CD14-positive monocyte (primary cell): ENCODE measurements around the gene IER5L. TPM values are rescaled to one million over a fixed set of nuclear protein-coding genes. Genes with fewer than 3 reads are reported as not detected.

Source experiments
- DNase-seq, 3 donors: peaks; one replicate each; pipeline ENCODE4 v3.0.0-alpha.2; 2011 to 2022
- H2AFZ ChIP-seq: 2 replicates; pipeline ENCODE4 v1.6.0; 2012; ENCODE audit warnings: mild to moderate bottlenecking, low read depth, low read length, inconsistent platforms; ENCODE audit not compliant: insufficient read depth, poor library complexity, severe bottlenecking
- H3K27ac ChIP-seq, 2 donors: 1 replicate in 1 of 2; 2 replicates in 1 of 2; pipeline ENCODE4 v1.5.1; 2012 to 2013; ENCODE audit warnings: low read length in 2 of 2, control low read depth in 1 of 2, inconsistent platforms in 1 of 2, low read depth in 1 of 2, mild to moderate bottlenecking in 1 of 2
- H3K27me3 ChIP-seq, 2 donors: one replicate each; pipeline versions ENCODE4 v1.6.0 to v1.6.1; 2011 to 2013; ENCODE audit warnings: low read length in 2 of 2; ENCODE audit not compliant: control insufficient read depth in 2 of 2, insufficient read depth in 2 of 2
- H3K36me3 ChIP-seq, 2 donors: replicated peaks in 1 of 2; 1 replicate in 1 of 2; 2 replicates in 1 of 2; pipeline versions ENCODE4 v1.5.1 to v1.6.1; 2012 to 2013; ENCODE audit warnings: low read length in 2 of 2, control low read depth in 1 of 2, inconsistent platforms in 1 of 2, mild to moderate bottlenecking in 1 of 2; ENCODE audit not compliant: insufficient read depth in 2 of 2, control insufficient read depth in 1 of 2
- H3K4me1 ChIP-seq, 2 donors: 1 replicate in 1 of 2; 2 replicates in 1 of 2; pipeline versions ENCODE4 v1.5.1 to v1.6.1; 2012 to 2013; ENCODE audit warnings: low read length in 2 of 2, control low read depth in 1 of 2, inconsistent platforms in 1 of 2, mild to moderate bottlenecking in 1 of 2, moderate library complexity in 1 of 2; ENCODE audit not compliant: insufficient read depth in 2 of 2, control insufficient read depth in 1 of 2
- H3K4me2 ChIP-seq: replicated peaks from 2 replicates; pipeline ENCODE3; 2012; ENCODE audit warnings: low read length, moderate library complexity, mild to moderate bottlenecking; ENCODE audit not compliant: poor library complexity, severe bottlenecking; ENCODE audit errors: extremely low read depth
- H3K4me3 ChIP-seq, 3 experiments: fragments of 200-600 bp in 1 of 3; sonication (generic) in 1 of 3; replicated peaks in 1 of 3; 1 replicate in 2 of 3; 2 replicates in 1 of 3; pipeline ENCODE4 v1.5.1; 2011 to 2013; ENCODE audit warnings: low read length in 3 of 3, mild to moderate bottlenecking in 3 of 3, control low read depth in 2 of 3, low read depth in 2 of 3, inconsistent platforms in 1 of 3, moderate library complexity in 1 of 3
- H3K79me2 ChIP-seq: 2 replicates; pipeline ENCODE4 v1.6.0; 2012; ENCODE audit warnings: mild to moderate bottlenecking, control low read depth, inconsistent platforms, low read length, moderate library complexity; ENCODE audit not compliant: insufficient read depth
- H3K9ac ChIP-seq: 2 replicates; pipeline ENCODE4 v1.6.0; 2017; ENCODE audit warnings: low read length, mild to moderate bottlenecking; ENCODE audit not compliant: insufficient read depth, poor library complexity, severe bottlenecking
- H3K9me3 ChIP-seq, 2 donors: replicated peaks in 1 of 2; 1 replicate in 1 of 2; 2 replicates in 1 of 2; pipeline versions ENCODE4 v1.5.1 to v1.6.1; 2012 to 2013; ENCODE audit warnings: low read length in 2 of 2, control low read depth in 1 of 2; ENCODE audit not compliant: control insufficient read depth in 1 of 2, insufficient read depth in 1 of 2
- H4K20me1 ChIP-seq: 2 replicates; pipeline ENCODE4 v1.6.0; 2012; ENCODE audit warnings: mild to moderate bottlenecking, low read length, control low read depth, moderate library complexity; ENCODE audit not compliant: insufficient read depth
- H3K27ac Mint-ChIP-seq, 7 donors: one replicate each; pipeline ENCODE4 v1.8.0; 2020; ENCODE audit warnings: mild to moderate bottlenecking in 7 of 7, mixed read lengths in 7 of 7, moderate library complexity in 6 of 7, inconsistent platforms in 2 of 7
- H3K27me3 Mint-ChIP-seq, 3 donors: one replicate each; pipeline ENCODE4 v1.8.0; 2021 to 2022; ENCODE audit warnings: low read depth in 3 of 3, mild to moderate bottlenecking in 3 of 3, mixed read lengths in 3 of 3, moderate library complexity in 3 of 3, inconsistent platforms in 1 of 3
- H3K36me3 Mint-ChIP-seq, 2 donors: one replicate each; pipeline ENCODE4 v1.8.0; 2020; ENCODE audit warnings: mixed read lengths in 2 of 2, inconsistent platforms in 1 of 2, mild to moderate bottlenecking in 1 of 2
- H3K4me1 Mint-ChIP-seq: one replicate; pipeline ENCODE4 v1.8.0; 2020; ENCODE audit warnings: mild to moderate bottlenecking, mixed read lengths
- H3K4me3 Mint-ChIP-seq, 2 donors: one replicate each; pipeline ENCODE4 v1.8.0; 2020; ENCODE audit warnings: mild to moderate bottlenecking in 2 of 2, mixed read lengths in 2 of 2, moderate library complexity in 1 of 2
- H3K9me3 Mint-ChIP-seq, 7 donors: one replicate each; pipeline ENCODE4 v1.8.0; 2020 to 2022; ENCODE audit warnings: mixed read lengths in 7 of 7, mild to moderate bottlenecking in 6 of 7, moderate library complexity in 6 of 7, inconsistent platforms in 2 of 7
- CTCF ChIP-seq: fragments of 200-600 bp; IDR thresholded peaks from one replicate; pipeline ENCODE4 v1.8.0; 2022; ENCODE audit warnings: antibody characterized with exemption, mild to moderate bottlenecking
- WGBS: methylation state at CpG from one replicate; pipeline ENCODE4 v1.1.5; 2013; ENCODE audit warnings: missing lambda C conversion rate; ENCODE audit not compliant: insufficient coverage; 5-methylcytosine and 5-hydroxymethylcytosine counted together
- intact Hi-C, 2 donors: fragments of 100-400 bp; cut with micrococcal nuclease; formaldehyde crosslinking; loops; one replicate each; pipeline versions ENCODE4 v1.15.0 to v1.15.1; 2023
- polyA minus RNA-seq: library from RNA; depleted of rRNA, polyadenylated mRNA; stranded (reverse); fragments of >200 nt; gene quantifications from 2 replicates; pipeline ENCODE4 v1.2.3, GENCODE V29; 2012
- polyA plus RNA-seq, 3 donors: library from polyadenylated mRNA; depleted of rRNA in 1 of 3; unstranded in 2 of 3; stranded (reverse) in 1 of 3; fragments of 300-500 nt in 2 of 3; fragments of >200 nt in 1 of 3; fragmentation: Illumina TruSeq in 2 of 3; gene quantifications; 1 replicate in 2 of 3; 2 replicates in 1 of 3; pipeline ENCODE4 v1.2.3, GENCODE V29; 2012 to 2021
- total RNA-seq, 12 experiments: library from RNA in 1 of 12; stranded (reverse) in 1 of 12; fragments of 120-200 nt in 1 of 12; gene quantifications; one replicate each; pipeline ENCODE4 v1.2.4 and lab custom pipeline; 2013 to 2026; ENCODE audit warnings: mixed read lengths in 6 of 12, inconsistent platforms in 1 of 12

The IER5L gene
- 28.5 TPM for total RNA-seq (2013)
- polyA plus RNA-seq, result 10 to 100 TPM in 1 of 3 donors, under 1 TPM in 2; 0.36 to 15.5 (median 0.79) TPM
- 56.2 and 95.3 TPM in 2 replicates for polyA minus RNA-seq
- total RNA-seq (lab: John Stamatoyannopoulos, UW), result 18.8 to 122 (median 37.9) reads per million in 11 experiments

- peak; percentile 92 to 96 (median 94) for DNase-seq
- H3K4me2 ChIP-seq, result peak within 1 kb of the TSS; percentile 98
- peak within 1 kb of the TSS; percentile 86 for H2AFZ ChIP-seq
- no peaks in the 10 kb centered on the region for H3K9me3 ChIP-seq
- H3K4me3 Mint-ChIP-seq, result peak within 1 kb of the TSS; percentile 98
- no peaks in the 10 kb centered on the region for H3K36me3 Mint-ChIP-seq
- peak within 1 kb of the TSS in 1 of 2 donors; percentile 88 for H3K27ac ChIP-seq
- peak within 1 kb of the TSS; percentile 54 to 94 (median 84) for H3K27ac Mint-ChIP-seq
- H3K9me3 Mint-ChIP-seq, result peaks cover 0 to 1% (median 0%) of the 10 kb centered on the region in 7 donors
- under 1% methylated on average over 90 of the region's 90 CpGs for WGBS
- H3K4me1 ChIP-seq, result peaks cover 27 to 36% of the 10 kb centered on the region in 2 donors
- peaks cover 0 to 8% of the 10 kb centered on the region in 2 donors for H3K27me3 ChIP-seq
- peaks cover 16% of the 10 kb centered on the region for H3K4me1 Mint-ChIP-seq
- peak within 1 kb of the TSS; percentile 93 to 98 (median 97) for H3K4me3 ChIP-seq
- H3K36me3 ChIP-seq, result no peaks in the 10 kb centered on the region
- peaks cover 17% of the 10 kb centered on the region for H4K20me1 ChIP-seq
- intact Hi-C loops, result loop anchor here (5.0 to 10.0 kb wide), 5 partner anchors 41 to 449 kb away; partner anchors contain the start of gene NTMT1 (in 1 of the 2)
- peaks cover 9 to 17% (median 16%) of the 10 kb centered on the region in 3 donors for H3K27me3 Mint-ChIP-seq
- peak within 1 kb of the TSS; percentile 82 for H3K9ac ChIP-seq
- TF ChIP-seq CTCF, result no peak
- H3K79me2 ChIP-seq, result peaks cover 14% of the 10 kb centered on the region
Measured at GRCh38 chr9:129177791-129178567, at the start of gene IER5L. IER5L (minus strand) TSS chr9:129178261; CDS start chr9:129178052, 209 bp downstream.

- intact Hi-C loops, result no loop called here
- Histone ChIP-seq H3K4me1 (peaks cover 6 to 7% of the 10 kb centered on the region in 2 donors), H3K9ac (no peak overlapping the region), H3K27me3 (no peaks in the 10 kb centered on the region), H3K4me2 (no peak overlapping the region), H3K4me3 (no peak overlapping the region), H2AFZ (no peak overlapping the region), H3K36me3 (no peaks in the 10 kb centered on the region), H3K27ac (no peak overlapping the region), H3K9me3 (no peaks in the 10 kb centered on the region), H3K79me2 (no peaks in the 10 kb centered on the region), H4K20me1 (no peaks in the 10 kb centered on the region)
- no peak for DNase-seq
- H3K4me3 Mint-ChIP-seq, result no peak overlapping the region
- H3K4me1 Mint-ChIP-seq, result peaks cover 7% of the 10 kb centered on the region
- H3K27ac Mint-ChIP-seq, result no peak overlapping the region
- 100% methylated on average over 1 of the region's 10 CpGs for WGBS
- H3K36me3 Mint-ChIP-seq, result no peaks in the 10 kb centered on the region
- TF ChIP-seq CTCF, result no peak
- H3K27me3 Mint-ChIP-seq, result peaks cover 0 to 8% (median 0%) of the 10 kb centered on the region in 3 donors
- H3K9me3 Mint-ChIP-seq, result peaks cover 0 to 4% (median 1%) of the 10 kb centered on the region in 7 donors
Measured at GRCh38 chr9:129227843-129228189, 49.8 kb upstream of the IER5L start.
